Amygdala (tissue), 56 donors: ENCODE results near the gene ING3.

Experiments used
- DNase-seq, 56 donors: peaks; one replicate each; lab custom pipeline; 2025; lab: John Stamatoyannopoulos, UW

ING3 gene

GRCh38 chr7:121020989-121021969 is 70.7 kb downstream of the ING3 start:
- DNase-seq: no peak

- no peak for DNase-seq
Observed at GRCh38 chr7:121023194-121023593, 72.6 kb downstream of the ING3 start.

- DNase-seq: no peak
Observed at GRCh38 chr7:121023683-121024511, 73.3 kb downstream of the ING3 start.

- DNase-seq: no peak
Observed at GRCh38 chr7:121024611-121025010, 74.0 kb downstream of the ING3 start.

GRCh38 chr7:121026159-121026558 is 75.6 kb downstream of the ING3 start:
- no peak for DNase-seq

GRCh38 chr7:121026577-121027111 is 76.1 kb downstream of the ING3 start:
- no peak for DNase-seq
